IMR-90 (cell line): ENCODE measurements around the gene RFX6. TPM values are rescaled to one million over a fixed set of nuclear protein-coding genes. Genes with fewer than 3 reads are reported as not detected.

Experiments used
- ATAC-seq: fragments of 200-7000 bp; cut with Tn5 transposase; 2 replicates; pipeline ENCODE4 v1.9.1; 2020; ENCODE audit warnings: low read depth, mild to moderate bottlenecking, moderate library complexity
- BruUV-seq: library from RNA; stranded (reverse); fragments of 400-500 nt; replicated peaks from 2 replicates; lab custom pipeline; 2021; lab: Mats Ljungman, UMichigan
- CTCF ChIA-PET: fragments of 300-600 bp; formaldehyde crosslinking; extraction: SDS; loops from one replicate; lab custom pipeline; 2021; ENCODE audit warnings: antibody characterized with exemption; lab: Yijun Ruan, JAX
- POLR2A ChIA-PET: fragments of 300-600 bp; sonication (Branson Sonifier 250); formaldehyde crosslinking; loops from one replicate; lab custom pipeline; 2022; ENCODE audit warnings: antibody characterized with exemption; ENCODE audit not compliant: unreplicated experiment; lab: Charles Lee
- DNase-seq: peaks from one replicate; pipeline ENCODE4 v3.0.0; 2013
- H2AFZ ChIP-seq: replicated peaks from 2 replicates; pipeline ENCODE3; 2013; ENCODE audit warnings: low read length, mild to moderate bottlenecking; ENCODE audit not compliant: poor library complexity
- H2AK5ac ChIP-seq: 2 replicates; pipeline ENCODE4 v1.6.1; 2013; ENCODE audit warnings: low read depth, low read length, inconsistent platforms
- H2AK9ac ChIP-seq: replicated peaks from 2 replicates; pipeline ENCODE3; 2013; ENCODE audit warnings: mild to moderate bottlenecking, low read depth, low read length, moderate library complexity; ENCODE audit not compliant: poor library complexity
- H2BK120ac ChIP-seq: 2 replicates; pipeline ENCODE4 v1.6.1; 2013; ENCODE audit warnings: low read depth, low read length, inconsistent platforms
- H2BK15ac ChIP-seq: 3 replicates; pipeline ENCODE4 v1.6.1; 2013; ENCODE audit warnings: low read depth, low read length, inconsistent platforms
- H2BK20ac ChIP-seq: 2 replicates; pipeline ENCODE4 v1.6.1; 2013; ENCODE audit warnings: low read depth, mild to moderate bottlenecking, inconsistent platforms, low read length, moderate library complexity
- H2BK5ac ChIP-seq: 2 replicates; pipeline ENCODE4 v1.6.1; 2013; ENCODE audit warnings: mild to moderate bottlenecking, low read depth, low read length, inconsistent platforms; ENCODE audit not compliant: poor library complexity, severe bottlenecking
- H3K14ac ChIP-seq: replicated peaks from 2 replicates; pipeline ENCODE4 v1.6.1; 2013; ENCODE audit warnings: low read depth, low read length, inconsistent platforms
- H3K18ac ChIP-seq: 2 replicates; pipeline ENCODE4 v1.6.1; 2013; ENCODE audit warnings: low read depth, low read length, control low read depth
- H3K23ac ChIP-seq: 2 replicates; pipeline ENCODE4 v1.6.1; 2013; ENCODE audit warnings: low read depth, low read length, inconsistent platforms
- H3K27ac ChIP-seq: 2 replicates; pipeline ENCODE4 v1.5.1; 2013; ENCODE audit warnings: mild to moderate bottlenecking, control low read depth, low read length; ENCODE audit not compliant: insufficient read depth
- H3K27me3 ChIP-seq: 2 replicates; pipeline ENCODE4 v1.6.1; 2013; ENCODE audit warnings: low read length; ENCODE audit not compliant: control insufficient read depth, insufficient read depth
- H3K36me3 ChIP-seq: 2 replicates; pipeline ENCODE4 v1.6.1; 2013; ENCODE audit warnings: low read length, mixed read lengths; ENCODE audit not compliant: control insufficient read depth, insufficient read depth
- H3K4ac ChIP-seq: 2 replicates; pipeline ENCODE4 v1.6.1; 2013; ENCODE audit warnings: low read depth, low read length, inconsistent platforms
- H3K4me1 ChIP-seq: 2 replicates; pipeline ENCODE4 v1.6.1; 2013; ENCODE audit warnings: low read length, mixed read lengths; ENCODE audit not compliant: control insufficient read depth, insufficient read depth
- H3K4me2 ChIP-seq: 2 replicates; pipeline ENCODE4 v1.6.1; 2013; ENCODE audit warnings: low read depth, mild to moderate bottlenecking, control low read depth, low read length, moderate library complexity
- H3K4me3 ChIP-seq: 2 replicates; pipeline ENCODE4 v1.5.1; 2013; ENCODE audit warnings: low read depth, mild to moderate bottlenecking, control low read depth, low read length, moderate library complexity; ENCODE audit not compliant: insufficient read depth
- H3K56ac ChIP-seq: 2 replicates; pipeline ENCODE4 v1.6.1; 2013; ENCODE audit warnings: low read length, inconsistent platforms; ENCODE audit not compliant: insufficient read depth; ENCODE audit errors: extremely low read depth
- H3K79me1 ChIP-seq, 2 experiments: 2 replicates each; pipeline ENCODE4 v1.6.1; 2013; ENCODE audit warnings: low read length in 2 of 2, inconsistent platforms in 1 of 2, low read depth in 1 of 2
- H3K9ac ChIP-seq: 2 replicates; pipeline ENCODE4 v1.6.1; 2013; ENCODE audit warnings: low read depth, low read length, control low read depth
- H3K9me1 ChIP-seq: 2 replicates; pipeline ENCODE4 v1.6.1; 2013; ENCODE audit warnings: low read length, inconsistent platforms; ENCODE audit not compliant: insufficient read depth
- H3K9me3 ChIP-seq: 2 replicates; pipeline ENCODE4 v1.6.1; 2013; ENCODE audit warnings: low read length; ENCODE audit not compliant: control insufficient read depth, insufficient read depth
- H4K20me1 ChIP-seq: 2 replicates; pipeline ENCODE4 v1.6.1; 2013; ENCODE audit warnings: low read length, inconsistent platforms; ENCODE audit not compliant: insufficient read depth
- H4K5ac ChIP-seq: 2 replicates; pipeline ENCODE4 v1.6.1; 2013; ENCODE audit warnings: mild to moderate bottlenecking, low read depth, low read length, control low read depth
- H4K8ac ChIP-seq, 2 experiments: 2 replicates each; pipeline ENCODE4 v1.6.1; 2013; ENCODE audit warnings: low read depth in 2 of 2, low read length in 2 of 2, control low read depth in 1 of 2, inconsistent platforms in 1 of 2
- H4K91ac ChIP-seq: 2 replicates; pipeline ENCODE4 v1.6.1; 2013; ENCODE audit warnings: low read depth, low read length, inconsistent platforms; ENCODE audit not compliant: insufficient read depth
- BHLHE40 ChIP-seq: fragments of 150-350 bp; IDR thresholded peaks from 2 replicates; pipeline ENCODE4 v1.6.1; 2016; ENCODE audit warnings: mild to moderate bottlenecking, low read depth, low read length
- CEBPB ChIP-seq: IDR thresholded peaks from 2 replicates; pipeline ENCODE4 v1.6.1; 2012; ENCODE audit warnings: low read depth, low read length, improper control_type of control experiment
- CHD1 ChIP-seq: IDR thresholded peaks from 2 replicates; pipeline ENCODE4 v1.6.1; 2012; ENCODE audit warnings: low read depth, low read length, improper control_type of control experiment
- CTCF ChIP-seq: conservative IDR thresholded peaks from 2 replicates; pipeline ENCODE4 v1.5.1; 2012; ENCODE audit warnings: mild to moderate bottlenecking, low read depth, low read length, improper control_type of control experiment
- ELK1 ChIP-seq: fragments of 150-350 bp; IDR thresholded peaks from 2 replicates; pipeline ENCODE4 v1.6.1; 2016; ENCODE audit warnings: low read depth, mild to moderate bottlenecking, low read length, moderate library complexity, borderline replicate concordance
- FOS ChIP-seq: fragments of 150-350 bp; IDR thresholded peaks from 2 replicates; pipeline ENCODE4 v1.6.1; 2016; ENCODE audit warnings: low read depth, low read length
- MAFK ChIP-seq: IDR thresholded peaks from 2 replicates; pipeline ENCODE4 v1.6.1; 2012; ENCODE audit warnings: low read depth, low read length, improper control_type of control experiment
- MAZ ChIP-seq: IDR thresholded peaks from 2 replicates; pipeline ENCODE4 v1.6.1; 2012; ENCODE audit warnings: low read depth, mild to moderate bottlenecking, low read length, improper control_type of control experiment, moderate library complexity, borderline replicate concordance
- MXI1 ChIP-seq: IDR thresholded peaks from 2 replicates; pipeline ENCODE4 v1.6.1; 2012; ENCODE audit warnings: low read depth, mild to moderate bottlenecking, low read length, moderate library complexity, borderline replicate concordance
- NFE2L2 ChIP-seq: fragments of 150-350 bp; IDR thresholded peaks from 2 replicates; pipeline ENCODE4 v1.6.1; 2016; ENCODE audit warnings: low read depth, mild to moderate bottlenecking, low read length
- POLR2A ChIP-seq: IDR thresholded peaks from 2 replicates; pipeline ENCODE4 v1.6.1; 2012; ENCODE audit warnings: mild to moderate bottlenecking, low read depth, low read length
- RAD21 ChIP-seq: IDR thresholded peaks from 2 replicates; pipeline ENCODE4 v1.6.1; 2012; ENCODE audit warnings: low read length, improper control_type of control experiment
- RCOR1 ChIP-seq: IDR thresholded peaks from 2 replicates; pipeline ENCODE4 v1.6.1; 2012; ENCODE audit warnings: mild to moderate bottlenecking, low read length, improper control_type of control experiment; ENCODE audit not compliant: insufficient replicate concordance
- RFX5 ChIP-seq: IDR thresholded peaks from 2 replicates; pipeline ENCODE4 v1.8.0; 2012; ENCODE audit warnings: low read depth, mild to moderate bottlenecking, low read length, moderate library complexity
- SMC3 ChIP-seq: fragments of 150-350 bp; IDR thresholded peaks from 2 replicates; pipeline ENCODE4 v1.6.1; 2016; ENCODE audit warnings: low read depth, mild to moderate bottlenecking, antibody characterized with exemption, low read length, moderate library complexity
- USF2 ChIP-seq: fragments of 150-350 bp; IDR thresholded peaks from 2 replicates; pipeline ENCODE4 v1.6.1; 2017; ENCODE audit warnings: mild to moderate bottlenecking, antibody characterized with exemption, low read length, low read depth
- WGBS, 2 experiments: methylation state at CpG; one replicate each; pipeline versions ENCODE4 v1.1.5 to v1.1.7; 2013; ENCODE audit warnings: missing lambda C conversion rate in 2 of 2; ENCODE audit not compliant: insufficient read length in 1 of 2; ENCODE audit errors: extremely low coverage in 2 of 2; 5-methylcytosine and 5-hydroxymethylcytosine counted together
- dilution Hi-C: fragments of 300-500 bp; cut with HindIII; formaldehyde crosslinking; loops from one replicate; pipeline ENCODE4 v1.14.3; 2018; ENCODE audit warnings: low sequenced_read_pairs; ENCODE audit not compliant: unreplicated experiment
- in situ Hi-C: fragments of 300-500 bp; cut with MboI; formaldehyde crosslinking; loops from 3 replicates; pipeline ENCODE4 v1.14.3; 2019; ENCODE audit warnings: low sequenced_read_pairs, inconsistent platforms, mixed read lengths
- intact Hi-C: fragments of 100-400 bp; cut with micrococcal nuclease; formaldehyde crosslinking; loops from 2 replicates; pipeline ENCODE4 v1.10.0; 2022
- polyA plus RNA-seq, 3 experiments: library from polyadenylated mRNA; depleted of rRNA; stranded (reverse); fragments of >200 nt; gene quantifications; 2 replicates each; pipeline ENCODE4 v1.2.3, GENCODE V29; 2012; ENCODE audit warnings: low replicate concordance in 1 of 3
- total RNA-seq: library from RNA; depleted of rRNA; stranded (reverse); fragments of >200 nt; gene quantifications from 2 replicates; pipeline ENCODE4 v1.2.3, GENCODE V29; 2012

The RFX6 gene
- total and polyA plus RNA-seq, 2 of the 4 experiments (the other 2 are of a cell fraction), result not detected

- Histone ChIP-seq H3K56ac (no peak overlapping the region), H4K91ac (no peak overlapping the region), H2BK120ac (no peak overlapping the region), H4K20me1 (no peaks in the 10 kb centered on the region), H2AFZ (no peak overlapping the region), H2AK5ac (no peak overlapping the region), H3K18ac (no peak overlapping the region), H2BK5ac (no peak overlapping the region), H2BK20ac (no peak overlapping the region), H3K14ac (no peak overlapping the region), H3K27me3 (no peaks in the 10 kb centered on the region), H3K9me1 (no peaks in the 10 kb centered on the region; the same call in 1 of the 2 replicates), H3K79me1 (no peaks in the 10 kb centered on the region), H3K4me2 (no peak overlapping the region), H3K4me3 (no peak overlapping the region), H2BK15ac (no peak overlapping the region), H2AK9ac (no peak overlapping the region), H4K8ac (no peak overlapping the region), H3K27ac (no peak overlapping the region), H4K5ac (no peak overlapping the region), H3K4ac (no peak overlapping the region), H3K9me3 (no peaks in the 10 kb centered on the region), H3K4me1 (no peaks in the 10 kb centered on the region), H3K36me3 (no peaks in the 10 kb centered on the region), H3K23ac (no peak overlapping the region), H3K9ac (no peak overlapping the region)
- DNase-seq (no peak), ATAC-seq (no peak)
- TF ChIP-seq RFX5 (no peak), MAFK (no peak), FOS (no peak), RCOR1 (no peak), BHLHE40 (no peak), CTCF (no peak), NFE2L2 (no peak), USF2 (no peak), CHD1 (no peak), RAD21 (no peak), CEBPB (no peak), POLR2A (no peak), ELK1 (no peak), SMC3 (no peak), MXI1 (no peak), MAZ (no peak)
- ChIA-PET POLR2A (no interaction called here), CTCF (no interaction called here)
- dilution Hi-C loops, result no loop called here
- in situ Hi-C loops, result no loop called here
- no TSS peak for BruUV-seq
- no CpG with 5 or more reads among the region's 5 CpGs for WGBS, 2 experiments
- intact Hi-C loops, result no loop called here
These were observed 40.3 kb upstream of the RFX6 start for GRCh38 chr6:116836606-116837342.
